GM21423 (cell line): ENCODE results near the gene DUSP15.
"Not testable (repeated sequence)": the region's sequence is repeated elsewhere in the genome, so short reads cannot be mapped to it uniquely, and the experiment has no call there.

ENCODE experiments used
- ATAC-seq: cut with Tn5 transposase; IDR thresholded peaks from one replicate; pipeline ENCODE4 v1.9.1; 2021; ENCODE audit warnings: mild to moderate bottlenecking, moderate library complexity; ENCODE audit not compliant: unreplicated experiment

The DUSP15 gene

DNA sequence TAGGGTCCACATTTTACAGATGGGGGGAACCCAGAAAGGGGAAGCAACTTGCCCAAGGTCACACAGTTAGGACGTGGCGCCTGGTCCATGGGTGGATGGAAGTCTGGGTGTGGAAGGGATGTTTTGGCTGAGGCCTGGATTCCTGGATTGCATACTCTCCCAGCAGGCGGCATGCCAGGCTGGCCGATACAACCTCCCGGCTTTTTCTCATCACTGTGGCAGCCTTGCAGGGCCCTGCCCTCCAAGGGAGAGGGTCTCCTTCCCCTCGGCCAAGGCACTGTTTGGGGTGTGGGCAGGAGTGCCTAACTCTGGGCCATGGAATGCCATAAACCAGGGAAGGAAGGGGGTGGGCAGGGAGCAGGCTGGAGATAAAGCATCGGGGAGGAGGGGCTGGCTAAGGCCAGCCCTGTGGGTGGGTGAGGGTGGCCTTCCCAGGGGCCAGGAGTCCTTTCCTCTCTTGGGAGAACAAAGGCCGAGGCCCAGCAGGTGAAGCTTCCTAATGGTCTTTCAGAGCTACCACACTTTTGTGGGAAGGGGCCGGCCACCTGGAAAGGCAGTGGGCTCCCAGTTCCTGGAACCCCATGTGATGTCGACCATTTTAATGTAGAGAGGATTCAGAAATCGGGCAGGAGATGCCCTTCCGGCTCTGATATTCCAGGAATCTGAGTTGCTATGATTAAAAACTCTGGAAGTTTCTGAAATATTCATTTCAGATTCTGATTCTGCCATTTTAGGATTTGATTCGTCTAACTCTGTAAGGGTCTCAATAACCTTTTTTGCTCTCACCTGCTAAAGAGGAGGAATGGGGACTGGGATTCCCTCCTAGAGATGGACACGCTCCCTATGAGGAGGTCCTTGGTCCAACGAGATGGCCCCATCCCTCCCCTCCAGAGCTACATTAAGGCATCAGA is 29.2 kb downstream of the DUSP15 start:
- no peak for ATAC-seq

GRCh38 chr20:31839782-31840487 is 30.4 kb downstream of the DUSP15 start:
- no peak for ATAC-seq

GRCh38 chr20:31838646-31839292 is 31.6 kb downstream of the DUSP15 start:
- no peak for ATAC-seq

DNA sequence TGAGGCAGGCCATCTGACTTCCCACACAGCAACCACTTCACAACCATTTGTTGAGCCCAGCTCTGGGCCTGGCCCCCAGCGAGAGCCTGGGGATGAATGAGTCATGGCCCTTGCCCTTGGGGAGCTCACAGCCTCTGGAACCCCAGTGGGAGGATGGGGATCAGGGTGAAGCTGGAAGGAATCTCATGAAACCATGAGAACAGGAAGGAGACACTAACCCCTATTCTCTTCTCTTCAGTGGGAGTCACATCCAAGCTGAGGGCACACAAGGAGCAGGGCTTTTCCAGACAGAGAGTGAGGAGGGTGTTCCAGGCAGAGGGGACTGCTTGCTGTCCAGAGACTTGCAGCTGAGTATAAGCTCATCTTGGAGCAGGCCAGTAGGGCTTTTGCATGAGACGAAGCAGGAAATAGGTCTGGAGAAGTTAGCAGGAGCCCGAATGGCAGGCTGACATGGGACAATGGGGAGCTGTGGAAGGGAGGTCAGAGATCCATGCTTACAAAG is 32.4 kb downstream of the DUSP15 start:
- no peak for ATAC-seq

GRCh38 chr20:31836853-31837608 is 33.3 kb downstream of the DUSP15 start:
- ATAC-seq, result no peak

GRCh38 chr20:31835977-31836852 is 34.1 kb downstream of the DUSP15 start:
- ATAC-seq, result peak; percentile 81

DNA sequence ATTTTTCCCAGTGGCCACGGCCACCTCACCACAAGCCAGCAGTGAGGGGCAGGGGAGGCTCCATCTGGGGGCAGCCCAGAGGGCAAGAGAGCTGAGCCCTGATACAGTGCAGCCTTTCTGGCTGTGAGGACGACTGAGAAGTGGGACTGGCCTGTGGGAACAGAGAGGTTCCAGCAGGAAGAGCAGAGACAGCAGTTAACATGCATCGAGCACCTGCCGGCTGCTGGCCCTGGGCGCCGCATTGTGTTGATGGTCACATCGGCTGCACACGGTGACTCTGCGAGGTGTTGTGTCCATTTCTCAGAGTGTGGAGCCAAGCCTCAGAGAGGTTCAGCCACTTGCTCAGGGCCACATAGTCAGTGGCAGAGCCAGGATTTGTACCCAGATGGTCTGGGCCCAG is 34.8 kb downstream of the DUSP15 start:
- ATAC-seq, result no peak

DNA sequence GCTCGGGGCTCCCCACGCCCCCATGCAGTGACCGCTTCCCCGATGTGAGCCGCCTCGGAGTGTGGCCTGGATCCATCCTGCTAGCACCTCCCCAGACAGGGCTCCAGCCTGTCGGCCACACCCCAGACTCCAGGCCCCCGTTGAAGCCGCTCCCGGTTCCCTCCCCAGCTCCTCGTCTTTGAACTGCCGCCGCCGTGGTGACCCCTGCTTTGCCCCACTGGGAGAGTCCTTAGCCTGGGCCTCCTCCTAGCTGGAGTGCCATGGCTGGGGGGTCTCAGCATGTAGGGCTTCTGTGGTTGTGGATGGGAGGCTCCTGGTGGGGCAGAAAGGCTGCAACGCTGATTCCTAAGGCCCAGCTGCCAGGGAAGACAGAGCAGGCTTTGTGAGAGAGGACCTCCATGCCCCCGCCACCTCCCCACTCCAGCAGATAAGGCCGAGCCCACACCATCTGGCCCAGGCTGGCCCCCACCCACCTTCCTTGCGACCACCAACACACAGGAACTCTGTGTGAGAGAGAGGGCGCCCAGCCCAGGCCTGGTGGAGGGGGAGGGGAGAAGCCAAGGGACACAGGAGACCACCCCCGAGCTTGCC is 36.3 kb downstream of the DUSP15 start:
- no peak for ATAC-seq

- ATAC-seq, result no peak
Observed at GRCh38 chr20:31833130-31833930, 37.0 kb downstream of the DUSP15 start.

DNA sequence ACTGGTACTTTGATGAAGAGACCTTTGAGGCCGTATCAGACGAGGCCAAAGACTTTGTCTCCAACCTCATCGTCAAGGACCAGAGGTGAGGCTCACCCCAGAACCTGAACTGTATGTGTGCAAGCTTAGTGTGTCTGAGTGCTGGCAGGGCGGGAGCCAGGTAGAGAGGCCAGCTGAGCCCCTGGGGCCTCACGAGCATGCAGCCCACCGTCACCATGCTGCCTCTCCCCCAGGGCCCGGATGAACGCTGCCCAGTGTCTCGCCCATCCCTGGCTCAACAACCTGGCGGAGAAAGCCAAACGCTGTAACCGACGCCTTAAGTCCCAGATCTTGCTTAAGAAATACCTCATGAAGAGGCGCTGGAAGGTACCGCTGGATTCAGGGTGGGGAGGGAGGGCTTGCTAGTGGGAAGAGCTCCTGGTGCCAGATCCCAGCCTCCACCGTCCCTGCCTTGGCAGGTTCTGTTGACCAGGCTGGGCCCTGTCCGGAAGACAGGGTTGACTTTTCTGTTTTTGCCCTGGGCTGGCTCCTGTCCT is 38.5 kb downstream of the DUSP15 start:
- ATAC-seq, result no peak

DNA sequence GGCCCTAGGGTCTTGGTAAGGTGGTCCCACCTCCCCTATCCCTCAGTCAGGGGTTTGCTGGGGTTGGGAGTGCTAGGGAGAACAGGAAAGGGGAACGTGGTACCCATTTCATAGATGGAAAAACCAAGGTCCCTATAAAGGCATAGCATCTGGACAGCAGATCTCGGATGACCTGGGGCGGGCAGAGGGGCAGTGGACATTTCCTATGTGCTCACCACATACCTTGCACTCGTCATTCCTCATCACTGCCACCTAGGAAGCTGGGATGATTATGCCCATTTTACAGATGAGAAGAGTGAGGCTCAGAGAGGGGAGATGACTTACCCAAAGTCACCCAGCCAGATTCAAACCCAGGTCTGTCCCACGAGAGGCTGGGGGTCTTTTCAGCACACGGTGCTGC is 39.1 kb downstream of the DUSP15 start:
- ATAC-seq, result no peak

GRCh38 chr20:31830406-31830981 is 39.8 kb downstream of the DUSP15 start:
- no peak for ATAC-seq

DNA sequence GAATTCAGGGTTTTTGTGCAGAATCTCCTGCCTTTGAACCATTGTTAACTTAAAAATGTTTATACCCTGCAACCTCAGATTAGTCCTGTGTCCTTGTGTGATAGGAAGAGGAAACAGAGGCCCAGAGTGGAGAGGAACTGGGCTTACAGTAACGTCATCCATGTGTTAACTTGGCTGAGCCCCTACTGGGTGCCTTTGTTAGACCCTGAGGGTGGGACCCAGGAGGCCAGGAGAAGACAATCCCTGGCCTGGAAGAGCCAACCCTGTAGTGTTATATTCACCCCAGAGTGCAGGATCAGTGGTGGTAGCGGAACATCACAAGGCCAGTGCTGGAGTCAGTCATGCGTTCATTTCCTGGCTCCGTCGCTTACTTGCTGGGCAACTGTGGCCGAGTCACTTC is 40.6 kb downstream of the DUSP15 start:
- ATAC-seq, result no peak

DNA sequence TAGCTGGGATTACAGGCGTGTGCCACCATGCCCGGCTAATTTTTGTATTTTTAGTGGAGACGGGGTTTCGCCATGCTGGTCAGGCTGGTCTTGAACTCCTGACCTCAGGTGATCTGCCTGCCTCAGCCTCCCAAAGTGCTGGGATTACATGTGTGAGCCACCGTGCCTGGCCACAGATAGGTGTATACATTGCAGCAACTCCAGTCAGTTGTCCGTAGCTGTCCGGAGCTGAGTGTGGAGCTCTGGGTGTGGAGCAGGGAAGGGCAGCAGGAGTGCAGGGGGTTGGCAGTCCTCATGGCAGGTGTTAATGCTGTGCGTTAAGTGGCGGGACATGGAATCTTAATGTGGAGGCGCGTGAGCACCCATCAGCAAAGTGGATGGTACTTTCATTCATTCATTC is 42.3 kb downstream of the DUSP15 start:
- ATAC-seq, result not testable (repeated sequence)

DNA sequence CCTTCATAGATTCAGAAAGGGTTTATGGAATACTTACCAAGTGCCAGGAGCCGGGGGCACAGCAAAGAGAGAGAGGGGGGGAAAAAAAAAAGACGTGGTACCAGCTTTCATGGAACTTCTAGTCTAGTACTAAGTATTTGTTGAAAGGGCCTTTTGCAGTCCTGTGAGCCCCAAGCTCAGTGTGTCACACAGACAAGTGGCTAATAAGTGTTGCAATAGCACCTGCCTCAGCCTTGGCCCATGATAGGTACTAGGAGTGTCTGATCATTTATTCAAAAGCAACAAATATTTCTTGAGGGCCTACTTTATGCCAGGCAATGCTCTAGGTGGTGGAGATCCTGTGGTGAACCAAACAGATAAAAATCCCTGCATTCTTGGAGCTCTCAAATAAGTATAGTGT is 43.3 kb downstream of the DUSP15 start:
- ATAC-seq, result no peak

DNA sequence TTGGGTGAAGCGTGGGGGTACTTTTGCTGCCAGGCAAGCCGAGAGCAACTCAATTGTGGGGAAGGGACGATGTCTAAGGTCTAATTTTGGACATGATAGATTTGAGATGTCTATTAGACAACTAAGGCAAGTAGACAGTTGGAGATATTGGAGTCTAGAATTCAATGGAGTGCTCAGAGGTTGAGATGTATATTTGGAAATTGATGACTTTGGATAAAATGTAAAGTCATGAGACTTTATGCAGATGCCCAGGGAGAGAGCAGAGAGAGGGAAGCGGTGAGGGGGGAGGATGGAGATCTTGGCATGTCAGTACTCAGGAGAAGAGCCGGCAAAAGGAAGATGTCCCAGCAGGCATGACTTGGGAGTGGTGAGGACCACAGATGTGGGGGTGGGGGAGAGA is 44.3 kb downstream of the DUSP15 start:
- no peak for ATAC-seq

GRCh38 chr20:31824554-31825313 is 45.6 kb downstream of the DUSP15 start:
- ATAC-seq, result no peak
